Anterior cingulate cortex (tissue), 58 donors: Measurements from ENCODE around the gene EIF3I.

ENCODE experiments used
- DNase-seq, 58 donors: peaks; one replicate each; lab custom pipeline; 2025; lab: John Stamatoyannopoulos, UW

Gene EIF3I

DNA sequence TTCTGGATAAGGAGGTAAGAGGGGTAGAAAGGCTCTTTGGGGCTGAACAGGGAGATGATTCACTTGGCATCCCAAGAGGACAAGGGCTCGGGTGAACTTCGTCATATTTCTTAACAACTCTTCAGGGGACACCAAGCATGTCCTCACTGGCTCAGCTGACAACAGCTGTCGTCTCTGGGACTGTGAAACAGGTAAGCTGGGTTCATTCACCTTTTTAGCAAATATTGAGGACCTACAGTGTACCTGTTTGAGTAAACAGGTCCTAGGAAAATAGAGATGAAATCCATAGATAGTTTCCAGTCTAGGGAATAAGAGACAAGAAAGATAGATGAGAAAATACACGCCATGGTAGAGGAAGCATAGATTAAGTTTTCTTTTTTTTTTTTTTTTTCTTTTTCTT lies 2.1 kb downstream of the EIF3I start:
- no peak for DNase-seq

DNA sequence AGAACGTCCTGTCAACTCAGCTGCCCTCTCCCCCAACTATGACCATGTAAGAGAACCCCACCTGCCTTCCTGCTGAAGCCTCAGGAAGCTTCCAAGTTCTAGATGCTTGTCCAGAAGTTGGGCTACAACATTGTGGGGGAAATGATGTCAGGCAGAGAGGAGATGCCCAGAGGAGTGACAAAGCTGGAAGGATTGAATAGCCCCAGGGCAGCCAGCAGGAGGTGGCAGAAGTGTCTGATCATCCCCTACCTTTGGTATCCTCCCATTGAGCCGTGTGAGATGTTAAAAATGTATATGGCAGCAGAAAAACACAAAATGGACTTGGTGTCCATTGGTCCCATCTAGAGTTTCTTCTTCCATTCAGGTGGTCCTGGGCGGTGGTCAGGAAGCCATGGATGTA lies 6.6 kb downstream of the EIF3I start:
- DNase-seq, result no peak

DNA sequence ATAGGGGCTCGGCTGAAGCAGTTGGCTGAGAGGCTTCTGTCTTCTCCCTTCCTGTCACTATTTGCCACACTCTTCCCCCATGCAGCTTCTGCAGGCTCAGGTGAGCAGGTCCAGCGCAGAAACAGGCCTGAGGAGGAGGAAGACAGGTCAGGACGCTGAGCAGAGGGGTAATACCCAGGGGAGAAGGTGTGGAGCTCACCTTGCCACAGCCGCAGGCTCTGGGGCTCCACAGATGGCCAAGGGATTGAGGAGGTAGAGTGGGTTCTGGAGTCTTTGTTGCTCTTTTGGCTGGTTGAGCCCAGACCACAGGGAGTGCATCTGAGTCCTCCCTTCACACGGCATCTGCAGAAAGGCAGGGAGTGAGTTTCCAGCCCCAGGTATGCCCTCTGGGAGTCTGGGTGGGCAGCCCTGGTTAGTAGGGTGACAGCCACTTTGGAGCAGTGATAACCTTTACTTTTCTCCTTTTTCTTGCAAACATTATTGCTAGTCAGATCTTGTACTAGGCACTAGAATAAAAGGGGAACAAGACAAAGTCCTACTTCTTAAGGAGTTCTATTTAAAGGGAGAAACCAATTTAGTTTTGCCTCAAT lies 9.7 kb downstream of the EIF3I start:
- DNase-seq, result no peak

DNA sequence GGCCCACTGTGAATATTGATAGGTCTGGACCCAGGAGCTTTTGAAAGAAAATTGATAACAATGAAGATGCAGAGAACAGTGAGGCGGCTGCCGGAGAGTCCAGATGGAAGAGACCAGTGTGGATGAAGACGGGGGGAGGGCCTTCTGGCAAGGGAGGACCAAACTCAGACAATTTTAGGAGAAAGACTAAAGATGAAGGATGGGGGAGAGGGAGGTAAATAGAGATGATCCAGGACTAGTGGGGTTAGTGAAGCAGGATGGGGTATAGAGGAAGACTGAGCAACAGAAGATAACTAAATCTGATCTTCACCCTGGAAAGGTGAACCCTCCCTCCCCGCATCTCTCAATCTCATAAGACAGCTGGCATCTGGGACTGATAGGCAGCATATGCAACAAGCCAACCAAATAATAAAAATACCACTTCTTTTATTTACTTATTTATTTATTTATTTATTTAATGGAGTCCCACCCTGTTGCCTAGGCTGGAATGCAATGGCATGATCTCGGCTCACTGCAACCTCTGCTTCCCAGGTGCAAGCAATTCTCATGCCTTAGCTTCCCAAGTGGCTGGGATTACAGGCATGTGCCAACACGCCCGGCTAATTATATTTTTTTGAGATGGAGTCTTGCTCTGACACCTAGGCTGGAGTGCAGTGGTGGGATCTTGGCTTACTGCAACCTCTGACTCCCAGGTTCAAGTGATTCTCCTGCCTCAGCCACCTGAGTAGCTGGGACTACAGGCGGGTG lies 10.5 kb downstream of the EIF3I start:
- no peak for DNase-seq

DNA sequence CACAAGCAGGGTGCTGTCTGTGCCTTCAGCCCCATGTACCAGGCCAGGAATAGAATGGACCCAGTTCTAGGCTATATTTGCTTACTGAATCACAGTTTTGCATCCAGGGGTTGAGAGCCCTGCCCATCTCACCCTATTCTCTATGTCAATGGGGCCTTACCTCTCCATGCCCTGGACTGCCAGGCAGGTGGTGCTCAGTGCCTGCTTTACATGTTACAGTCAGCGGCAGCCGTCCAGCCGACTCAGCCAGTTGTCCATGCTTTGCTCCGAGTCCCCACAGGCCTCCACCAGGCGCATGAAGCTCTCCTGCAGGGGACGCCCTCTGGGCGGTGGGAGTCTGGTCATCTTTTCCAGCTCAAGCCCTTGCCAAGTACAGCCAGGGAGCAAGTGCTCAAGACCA lies 12.6 kb downstream of the EIF3I start:
- DNase-seq, result no peak

DNA sequence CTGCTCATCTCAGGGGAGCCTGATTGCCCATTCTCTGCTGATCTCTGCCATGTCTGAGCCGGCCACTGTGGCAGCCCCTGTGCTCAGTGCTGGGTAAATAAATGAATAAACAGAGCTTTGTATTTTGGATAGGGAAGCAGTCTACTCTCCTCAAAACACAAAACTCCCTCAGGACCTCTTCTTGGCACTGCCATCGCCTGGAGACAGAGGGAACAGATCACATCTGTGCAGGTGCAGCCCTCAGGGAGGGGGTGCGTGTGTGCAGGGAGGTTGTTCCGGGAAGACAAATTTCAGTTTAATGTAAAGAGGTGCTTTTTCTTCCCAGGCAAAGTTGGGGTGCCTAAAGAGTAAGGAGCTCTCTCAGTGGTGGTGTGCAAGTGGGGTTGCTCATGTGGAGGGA lies 17.1 kb downstream of the EIF3I start:
- no peak for DNase-seq

DNA sequence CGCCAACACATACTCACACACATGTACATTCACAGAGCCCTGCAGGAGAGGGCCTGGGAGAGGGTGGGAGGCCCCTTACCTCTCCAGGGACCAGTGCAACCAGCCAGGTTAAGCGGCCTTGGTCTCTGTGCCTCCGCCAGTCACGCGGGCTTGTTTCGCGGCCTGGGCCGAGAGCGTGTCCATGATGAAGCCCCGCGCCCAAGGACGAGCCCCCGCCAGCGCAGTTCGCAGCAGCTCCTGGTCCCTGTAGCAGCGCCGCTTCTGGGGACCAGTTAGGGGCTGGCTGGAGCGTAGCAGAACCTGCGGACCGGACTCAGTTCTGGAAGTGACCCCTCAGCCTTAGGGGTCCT lies 17.6 kb downstream of the EIF3I start:
- no peak for DNase-seq

DNA sequence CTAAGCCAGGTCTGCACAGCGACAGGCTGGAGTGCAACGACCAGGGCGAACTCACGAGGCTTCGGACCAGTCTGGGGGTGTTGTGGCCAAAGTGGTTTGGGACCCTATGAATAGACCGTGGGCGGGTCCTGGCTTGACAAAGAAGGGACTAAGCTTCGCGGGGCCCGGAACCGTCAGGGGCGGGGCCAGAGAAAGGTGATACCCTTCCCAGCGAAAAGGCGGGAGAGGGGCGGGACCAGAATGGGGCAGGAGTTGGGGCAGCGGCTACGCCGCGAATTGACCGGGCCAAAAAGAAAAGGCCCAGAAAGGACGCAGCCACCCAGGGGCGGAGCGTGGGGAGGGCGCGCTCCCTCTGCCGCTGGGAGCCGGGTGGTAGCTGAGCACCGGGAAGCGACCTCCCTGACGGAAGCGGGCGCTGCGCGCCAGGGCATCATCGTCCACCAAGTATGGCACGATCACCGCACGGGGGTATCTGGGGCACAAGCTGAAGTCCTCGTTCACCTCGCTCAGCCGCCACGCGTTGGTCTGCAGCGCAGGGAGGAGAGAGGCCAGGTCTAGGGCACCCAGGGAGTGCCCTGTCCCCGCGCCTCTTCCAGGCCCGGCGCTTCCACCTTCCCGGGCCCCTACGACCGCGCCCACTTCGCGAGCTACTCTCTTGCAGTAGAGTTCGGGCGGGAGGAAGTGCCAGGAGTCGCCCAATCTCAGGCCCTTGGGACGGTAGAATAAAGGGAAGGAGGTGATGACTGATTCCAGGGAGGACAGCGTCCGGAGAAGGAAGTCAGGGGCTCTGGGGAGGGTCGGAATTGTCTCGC lies 18.1 kb downstream of the EIF3I start:
- DNase-seq, result peak in 50 of 58 donors; percentile 14 to 78 (median 40)

DNA sequence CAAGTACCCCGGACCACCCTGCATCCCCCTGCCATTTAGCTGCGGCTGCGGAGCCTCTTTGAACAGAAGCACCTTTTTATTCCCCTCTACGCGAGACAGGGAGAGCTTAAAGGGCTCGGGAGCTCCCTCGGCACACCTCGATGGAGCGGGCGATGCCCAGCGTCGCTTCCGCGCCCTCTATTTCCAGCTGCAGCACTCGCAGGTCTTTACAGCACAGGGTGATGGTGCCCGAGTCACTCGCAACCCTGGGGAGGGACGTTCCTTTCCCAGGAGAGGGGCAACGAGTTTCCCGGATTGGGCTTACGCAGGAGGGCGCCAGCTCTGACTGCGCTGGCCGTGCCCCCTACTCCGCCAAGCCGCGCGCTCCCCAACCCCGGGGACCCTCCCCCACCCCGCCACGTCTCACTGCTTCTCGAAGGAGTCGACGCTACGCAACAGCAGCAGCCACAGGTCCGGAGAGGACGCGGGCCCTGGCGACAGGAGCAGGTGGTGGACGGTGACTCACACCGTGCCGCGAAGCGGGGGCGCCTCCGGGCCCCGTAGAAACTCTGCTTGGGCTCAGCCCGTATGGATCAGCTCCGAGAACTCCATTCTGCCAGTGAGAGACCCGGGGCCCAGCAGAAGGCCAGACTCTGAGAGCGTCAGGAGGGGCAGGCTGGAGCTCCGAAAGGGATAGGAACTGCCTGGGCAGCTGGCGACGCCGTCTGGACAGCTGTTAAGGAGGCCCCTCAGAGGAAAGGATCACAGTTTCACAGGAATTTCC lies 19.0 kb downstream of the EIF3I start:
- DNase-seq, result peak in 42 of 58 donors; percentile 6 to 72 (median 36)

DNA sequence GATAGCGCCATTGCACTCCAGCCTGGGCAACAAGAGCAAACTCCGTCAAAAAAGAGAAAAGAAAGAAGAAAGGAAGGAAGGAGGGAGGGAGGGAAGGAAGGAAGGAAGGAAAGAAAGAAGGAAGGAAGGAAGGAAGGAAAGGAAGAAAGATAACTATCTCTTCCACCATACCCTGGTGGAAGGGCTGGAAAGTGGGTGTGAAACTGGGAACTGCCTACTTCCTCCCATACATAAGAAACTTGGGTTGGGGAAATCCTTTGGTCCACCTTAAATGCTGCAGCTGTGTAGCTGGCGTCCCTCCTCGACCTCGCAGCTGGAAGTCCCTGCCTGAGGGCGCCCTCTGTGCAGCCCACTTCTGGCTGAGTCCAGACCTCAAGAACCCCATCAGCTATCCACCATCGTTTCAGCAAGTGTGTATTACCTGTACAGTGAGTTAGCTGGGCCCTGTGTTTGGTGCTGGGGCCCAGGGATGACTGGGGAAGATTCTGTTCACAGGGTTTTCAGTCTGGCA lies 20.2 kb downstream of the EIF3I start:
- peak in 34 of 58 donors; percentile 3 to 60 (median 26) for DNase-seq

DNA sequence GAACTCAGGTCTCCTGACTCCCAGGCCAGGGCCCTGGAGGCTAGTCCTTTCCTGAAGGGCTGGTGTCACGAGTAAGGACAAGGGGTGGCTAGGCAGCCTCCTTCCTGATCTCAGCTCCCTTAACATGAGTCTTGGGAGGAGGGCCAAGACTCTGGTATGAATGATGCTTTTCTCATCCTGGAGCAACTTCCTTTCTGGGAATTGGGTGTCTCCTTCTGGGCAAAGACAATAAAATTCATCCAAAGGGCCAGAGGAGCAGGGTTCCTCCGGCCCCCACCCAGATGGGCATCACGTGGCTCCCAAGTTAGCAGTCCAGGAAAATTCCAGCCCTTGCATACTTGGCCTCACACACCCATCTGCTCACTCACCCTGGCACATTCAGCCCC lies 24.7 kb downstream of the EIF3I start, which contains the start of gene FAM167B:
FAM167B (plus strand) TSS at position 335 of the 386 bp plus-strand sequence. CDS start 200 bp downstream, outside the sequence.
- DNase-seq, result no peak

DNA sequence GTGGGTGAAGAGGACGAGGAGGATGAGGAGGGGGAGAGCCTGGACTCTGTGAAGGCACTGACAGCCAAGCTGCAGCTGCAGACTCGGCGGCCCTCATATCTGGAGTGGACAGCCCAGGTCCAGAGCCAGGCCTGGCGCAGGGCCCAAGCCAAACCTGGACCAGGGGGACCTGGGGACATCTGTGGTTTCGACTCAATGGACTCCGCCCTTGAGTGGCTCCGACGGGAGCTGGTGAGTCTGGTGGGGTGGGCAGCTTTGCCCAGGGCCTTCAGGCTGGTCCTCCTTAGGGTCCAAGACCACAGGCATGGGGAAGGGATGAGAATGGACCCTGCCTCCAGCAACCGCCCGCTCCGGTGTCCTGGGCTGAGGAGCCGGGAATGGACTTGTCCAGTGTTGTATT lies 25.2 kb downstream of the EIF3I start:
- no peak for DNase-seq

DNA sequence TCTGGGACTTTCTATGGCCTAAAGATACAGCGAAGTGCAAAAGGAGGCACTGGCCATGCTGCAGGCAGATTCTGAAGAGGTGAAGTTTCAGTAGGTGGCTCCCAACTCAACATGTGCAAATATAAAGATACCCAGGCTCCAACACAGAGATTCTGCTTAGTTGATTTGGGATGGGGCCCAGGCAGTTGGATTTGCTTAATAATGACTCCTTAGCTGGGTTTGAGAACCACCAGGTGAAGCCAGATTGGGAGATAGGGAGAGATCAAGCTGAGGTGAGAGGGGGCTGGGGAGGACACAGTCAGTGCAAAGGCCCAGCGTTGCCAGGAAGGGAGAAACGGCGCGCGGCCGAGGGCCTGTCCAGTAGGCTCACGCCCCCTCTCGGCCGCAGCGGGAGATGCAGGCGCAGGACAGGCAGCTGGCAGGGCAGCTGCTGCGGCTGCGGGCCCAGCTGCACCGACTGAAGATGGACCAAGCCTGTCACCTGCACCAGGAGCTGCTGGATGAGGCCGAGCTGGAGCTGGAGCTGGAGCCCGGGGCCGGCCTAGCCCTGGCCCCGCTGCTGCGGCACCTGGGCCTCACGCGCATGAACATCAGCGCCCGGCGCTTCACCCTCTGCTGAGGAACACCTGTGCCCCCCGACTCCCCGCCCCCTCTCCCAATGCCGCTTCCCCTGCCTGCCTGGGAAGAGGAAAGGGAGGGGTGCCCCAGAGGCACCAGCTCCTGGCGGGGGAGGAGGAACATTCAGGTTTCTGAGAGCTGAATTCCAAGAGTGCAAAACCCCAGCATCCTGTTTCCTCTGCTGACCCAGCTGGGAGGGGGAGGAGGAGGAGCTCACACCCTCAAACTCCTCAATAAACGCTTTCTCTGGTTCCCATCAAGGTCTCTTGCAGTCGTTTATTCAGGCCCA lies 26.0 kb downstream of the EIF3I start:
- peak in 14 of 58 donors; percentile 4 to 46 (median 13) for DNase-seq

DNA sequence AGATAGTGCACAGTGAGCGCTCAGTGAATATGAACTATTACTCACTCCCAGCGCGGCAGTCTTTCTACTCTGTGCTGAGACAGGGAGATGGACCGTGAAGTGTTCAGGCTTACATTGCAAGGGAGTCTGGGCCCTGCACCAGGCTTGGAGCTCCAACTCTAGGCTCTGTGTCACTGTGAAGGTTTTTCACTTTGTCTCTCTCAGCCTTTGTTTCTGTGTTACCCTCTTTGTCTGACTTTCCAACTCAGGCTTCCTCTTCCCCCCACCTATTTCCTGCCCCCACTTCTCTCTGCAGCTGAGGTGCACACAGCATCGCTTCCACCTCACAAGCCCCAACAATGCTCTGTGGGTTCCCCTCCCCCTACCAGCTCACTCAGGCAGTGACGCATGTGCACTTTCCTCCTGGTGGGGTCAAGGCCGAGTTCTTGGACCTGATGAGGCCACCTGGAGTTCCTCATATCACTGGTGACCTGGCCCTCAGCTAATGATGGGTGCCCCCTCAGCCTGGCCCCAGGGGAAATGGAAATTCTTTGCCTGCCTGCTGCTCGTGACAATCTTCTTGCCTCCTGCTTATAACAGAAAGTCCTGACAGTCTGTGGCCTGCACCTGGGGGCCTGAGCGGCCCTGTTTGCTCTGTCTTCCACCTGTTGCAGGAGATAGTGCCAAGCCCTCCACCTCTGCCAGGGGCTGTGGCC lies 27.8 kb downstream of the EIF3I start:
- DNase-seq, result no peak

DNA sequence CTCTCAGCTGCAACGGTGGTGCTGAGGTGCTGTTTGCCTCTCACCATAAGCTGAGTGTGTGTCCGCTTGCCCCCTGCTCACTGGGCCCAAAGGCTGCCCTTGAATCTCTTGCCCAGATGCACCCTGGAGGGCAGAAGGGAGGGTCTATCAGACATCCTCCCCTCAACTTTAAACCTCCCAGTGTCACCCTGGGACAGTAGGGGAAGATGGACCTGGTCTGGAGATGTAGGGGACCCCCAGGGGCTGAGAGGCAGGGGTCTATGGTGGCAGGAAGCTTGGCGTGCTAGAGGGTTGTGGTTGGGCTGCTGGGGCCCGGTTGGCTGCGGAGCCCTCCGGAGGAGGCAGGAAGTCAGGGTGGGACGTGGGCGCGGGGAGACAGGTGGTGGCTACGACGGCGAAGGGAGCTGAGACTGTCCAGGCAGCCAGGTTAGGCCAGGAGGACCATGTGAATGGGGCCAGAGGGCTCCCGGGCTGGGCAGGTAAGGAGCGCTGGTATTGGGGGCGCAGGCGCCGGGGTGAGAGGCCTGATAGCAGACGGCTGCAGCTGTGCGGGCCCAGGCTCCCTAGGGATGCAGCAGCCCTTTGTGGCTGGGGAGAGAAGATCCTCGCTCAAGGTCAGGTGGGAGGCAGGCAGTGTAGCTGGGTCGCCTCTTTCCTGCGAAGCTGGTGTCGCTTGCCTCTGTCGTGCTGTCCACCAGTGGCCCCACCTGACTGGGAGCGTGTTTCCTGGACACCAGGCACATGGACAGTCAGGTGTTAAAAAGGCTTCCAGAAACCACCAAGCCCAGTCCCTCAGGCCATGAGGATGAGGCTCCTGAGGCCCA lies 28.9 kb downstream of the EIF3I start, which contains the start of gene LCK:
LCK (plus strand) TSS at position 373 of the 824 bp plus-strand sequence. CDS start 23,065 bp downstream, outside the sequence.
- no peak for DNase-seq

DNA sequence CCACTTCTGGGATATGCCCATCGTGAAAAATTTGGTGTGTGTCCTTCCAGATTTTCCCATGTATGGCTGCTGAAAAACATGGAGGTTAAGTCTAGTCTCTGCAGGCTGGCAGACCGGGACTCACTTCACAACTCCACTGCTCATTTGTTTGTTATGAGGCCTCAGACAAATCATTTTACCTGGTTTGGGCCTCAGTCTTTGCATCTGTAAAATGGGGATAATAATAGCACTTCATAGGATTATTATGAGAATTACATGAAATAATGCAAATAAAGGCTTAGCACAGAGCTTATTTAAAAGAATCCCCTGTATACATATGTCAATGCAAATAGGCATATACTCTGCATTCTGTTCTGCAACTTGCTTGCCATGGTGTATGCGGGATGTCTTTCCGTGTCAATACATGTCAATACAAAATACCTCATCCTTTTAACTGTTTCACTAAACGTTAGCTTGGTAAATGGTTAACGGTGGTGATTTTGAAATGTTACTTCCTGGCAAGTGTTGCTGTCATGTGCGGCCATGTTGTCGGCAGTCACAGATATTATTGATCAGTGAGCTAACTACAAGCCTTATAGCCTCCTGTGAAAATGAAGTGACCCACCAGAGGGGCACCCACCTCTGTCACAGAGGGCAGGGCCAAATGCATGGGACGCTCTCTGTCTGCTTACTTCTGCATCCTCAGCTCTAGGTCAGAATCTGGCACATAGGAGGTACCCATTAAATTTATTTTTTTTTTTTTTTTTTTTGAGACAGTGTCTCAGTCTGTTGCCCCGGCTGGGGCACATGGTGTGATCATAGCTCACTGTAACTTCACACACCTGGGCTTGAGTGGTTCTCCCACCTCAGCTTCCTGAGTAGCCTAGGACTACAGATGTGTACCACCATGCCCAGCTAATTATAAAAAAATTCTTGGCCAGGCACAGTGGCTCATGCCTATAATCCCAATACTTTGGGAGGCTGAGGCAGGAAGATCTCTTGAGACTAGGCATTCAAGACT lies 33.2 kb downstream of the EIF3I start:
- DNase-seq, result no peak
